CD8-positive, alpha-beta memory T cell (primary cell): ENCODE results near the gene CEACAM4. TPM values are rescaled to one million over a fixed set of nuclear protein-coding genes. Genes with fewer than 3 reads are reported as not detected.

ENCODE experiments used
- CTCF ChIA-PET: fragments of 350-600 bp; sonication (Branson Sonifier 250); formaldehyde crosslinking; loops from one replicate; lab custom pipeline; 2021; ENCODE audit warnings: antibody characterized with exemption; lab: Charles Lee
- POLR2A ChIA-PET: fragments of 350-600 bp; sonication (Branson Sonifier 250); formaldehyde crosslinking; loops from one replicate; lab custom pipeline; 2021; ENCODE audit warnings: antibody characterized with exemption; lab: Charles Lee
- DNase-seq, 5 donors: peaks; one replicate each; pipeline versions ENCODE4 v3.0.0 to v3.0.0-alpha.2; 2020 to 2022; ENCODE audit warnings: mixed read lengths in 1 of 5
- H3K27ac ChIP-seq: one replicate; pipeline ENCODE4 v1.7.0; 2013; ENCODE audit warnings: low read depth, mild to moderate bottlenecking, low read length, moderate library complexity
- H3K27me3 ChIP-seq: 2 replicates; pipeline ENCODE4 v1.7.0; 2013; ENCODE audit warnings: low read length, mild to moderate bottlenecking; ENCODE audit not compliant: insufficient read depth, poor library complexity, severe bottlenecking
- H3K36me3 ChIP-seq: 2 replicates; pipeline ENCODE4 v1.7.0; 2013; ENCODE audit warnings: mild to moderate bottlenecking, low read length, moderate library complexity; ENCODE audit not compliant: insufficient read depth
- H3K4me1 ChIP-seq: 2 replicates; pipeline ENCODE4 v1.7.0; 2013; ENCODE audit warnings: mild to moderate bottlenecking, low read length, moderate library complexity; ENCODE audit not compliant: insufficient read depth
- H3K4me3 ChIP-seq: 2 replicates; pipeline ENCODE4 v1.7.0; 2013; ENCODE audit warnings: mild to moderate bottlenecking, low read length
- H3K9me3 ChIP-seq: 2 replicates; pipeline ENCODE4 v1.7.0; 2013; ENCODE audit warnings: mild to moderate bottlenecking, low read length
- H3K27ac Mint-ChIP-seq, 8 donors: one replicate each; pipeline ENCODE4 v1.8.0; 2020 to 2021; ENCODE audit warnings: mixed read lengths in 8 of 8, mild to moderate bottlenecking in 6 of 8, inconsistent platforms in 3 of 8, moderate library complexity in 3 of 8
- H3K27me3 Mint-ChIP-seq, 2 donors: one replicate each; pipeline ENCODE4 v1.8.0; 2020 to 2021; ENCODE audit warnings: mixed read lengths in 2 of 2, mild to moderate bottlenecking in 1 of 2, moderate library complexity in 1 of 2
- H3K36me3 Mint-ChIP-seq, 3 donors: one replicate each; pipeline ENCODE4 v1.8.0; 2020 to 2021; ENCODE audit warnings: mixed read lengths in 3 of 3, inconsistent platforms in 1 of 3, mild to moderate bottlenecking in 1 of 3
- H3K4me1 Mint-ChIP-seq, 3 donors: one replicate each; pipeline ENCODE4 v1.8.0; 2020 to 2021; ENCODE audit warnings: mixed read lengths in 3 of 3, inconsistent platforms in 1 of 3, mild to moderate bottlenecking in 1 of 3
- H3K4me3 Mint-ChIP-seq, 7 donors: one replicate each; pipeline ENCODE4 v1.8.0; 2020 to 2021; ENCODE audit warnings: mixed read lengths in 7 of 7, mild to moderate bottlenecking in 6 of 7, moderate library complexity in 4 of 7, inconsistent platforms in 2 of 7
- H3K9me3 Mint-ChIP-seq, 5 donors: one replicate each; pipeline ENCODE4 v1.8.0; 2020 to 2022; ENCODE audit warnings: mixed read lengths in 5 of 5, mild to moderate bottlenecking in 3 of 5, moderate library complexity in 2 of 5, inconsistent platforms in 1 of 5
- polyA plus RNA-seq: library from polyadenylated mRNA; unstranded; fragments of 300-500 nt; fragmentation: Illumina TruSeq; gene quantifications from one replicate; pipeline ENCODE4 v1.2.3, GENCODE V29; 2021
- total RNA-seq, 2 experiments: library from RNA; stranded (reverse); gene quantifications; one replicate each; pipeline ENCODE4 v1.2.3, GENCODE V29; 2021

CEACAM4 gene
- total and polyA plus RNA-seq, 3 experiments from 2014 or later: not detected

DNA sequence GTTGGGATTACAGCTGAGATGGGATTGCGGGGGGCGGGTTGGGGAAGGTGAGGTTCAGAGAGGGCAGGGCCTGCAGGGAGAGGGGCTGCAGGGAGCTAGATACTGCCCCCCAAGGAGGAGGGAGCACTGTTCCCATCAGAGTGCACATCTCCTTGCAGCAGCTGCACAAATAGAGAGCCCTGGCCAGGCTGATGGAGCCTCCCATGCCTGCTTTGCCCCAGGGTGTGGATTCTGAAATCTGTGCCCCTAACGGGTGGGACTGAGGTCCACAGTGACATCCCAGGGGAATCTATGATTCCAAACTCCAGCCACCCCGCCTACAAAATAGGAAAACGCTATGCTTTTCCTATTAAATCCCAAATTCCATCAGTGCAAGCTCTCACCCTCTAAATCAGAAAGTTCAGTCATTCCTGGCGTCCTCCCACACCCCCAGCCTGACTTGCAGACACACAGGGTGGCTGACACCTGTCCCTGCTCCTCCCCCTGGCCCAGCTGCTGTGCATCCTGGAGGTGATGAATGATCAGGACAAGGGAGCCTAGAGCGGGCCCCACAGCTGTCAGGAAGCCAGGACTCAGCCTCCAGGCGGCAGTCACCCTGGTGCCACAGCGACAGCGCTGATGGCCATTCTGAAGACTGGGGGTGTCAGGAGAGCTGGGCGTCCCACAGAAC is 57.3 kb downstream of the CEACAM4 start:
- ChIA-PET POLR2A (interaction anchor here (1.3 to 1.8 kb wide), 2 partner anchors 11 to 24 kb away, joined by 4 to 5 read pairs; no protein-coding TSS in a partner anchor), CTCF (interaction anchor here (1.4 to 8.5 kb wide), 10 partner anchors 14 to 205 kb away, joined by 3 to 136 read pairs (median 13); partner anchors contain the start of gene DMAC2)
- Mint-ChIP-seq H3K4me3 (no peak overlapping the region), H3K27ac (peak overlapping the region in 3 of 8 donors; percentile 35 to 64 (median 57)), H3K4me1 (peaks cover 46 to 62% (median 53%) of the 10 kb centered on the region in 3 donors), H3K36me3 (peaks cover 0 to 49% (median 6%) of the 10 kb centered on the region in 3 donors), H3K27me3 (no peaks in the 10 kb centered on the region), H3K9me3 (no peaks in the 10 kb centered on the region)
- H3K36me3 ChIP-seq: no peaks in the 10 kb centered on the region
- no peak overlapping the region for H3K27ac ChIP-seq
- no peaks in the 10 kb centered on the region for H3K9me3 ChIP-seq
- H3K4me1 ChIP-seq: peaks cover 36% of the 10 kb centered on the region
- DNase-seq: no peak
- H3K27me3 ChIP-seq: no peaks in the 10 kb centered on the region
- H3K4me3 ChIP-seq: no peak overlapping the region

Other genes starting within 250 kb of the CEACAM4 start
- 10 to 100 TPM; 48.5 to 52.3 TPM for gene EXOSC5, start 229.7 kb downstream of the CEACAM4 start, total RNA-seq
- 49.5 TPM for gene EXOSC5, start 229.7 kb downstream of the CEACAM4 start, polyA plus RNA-seq
- 10 to 100 TPM; 18.5 to 23.5 TPM for gene BCKDHA, start 229.3 kb downstream of the CEACAM4 start, total RNA-seq
- 52.1 TPM for gene BCKDHA, start 229.3 kb downstream of the CEACAM4 start, polyA plus RNA-seq
- under 1 TPM; 0.66 to 0.91 TPM for gene B3GNT8, start 199.7 kb downstream of the CEACAM4 start, total RNA-seq
- 11.1 TPM for gene B3GNT8, start 199.7 kb downstream of the CEACAM4 start, polyA plus RNA-seq
- gene DMAC2, start 187.2 kb downstream of the CEACAM4 start, total RNA-seq: 10 to 100 TPM; 74.1 to 76.2 TPM
- gene DMAC2, start 187.2 kb downstream of the CEACAM4 start, polyA plus RNA-seq: 56.8 TPM
- not detected for gene ERICH4, start 183.9 kb downstream of the CEACAM4 start, total RNA-seq
- not detected for gene ERICH4, start 183.9 kb downstream of the CEACAM4 start, polyA plus RNA-seq
- 10 to 100 TPM; 26.8 to 29.2 TPM for gene CEACAM21, start 50.9 kb downstream of the CEACAM4 start, total RNA-seq
- gene CEACAM21, start 50.9 kb downstream of the CEACAM4 start, polyA plus RNA-seq: 46.6 TPM
- gene CEACAM7, start 61.2 kb upstream of the CEACAM4 start, total RNA-seq: not detected
- gene CEACAM7, start 61.2 kb upstream of the CEACAM4 start, polyA plus RNA-seq: not detected
- not detected for gene CEACAM5, start 81.6 kb upstream of the CEACAM4 start, total RNA-seq
- not detected for gene CEACAM5, start 81.6 kb upstream of the CEACAM4 start, polyA plus RNA-seq
- not detected for gene CEACAM6, start 128.5 kb upstream of the CEACAM4 start, total RNA-seq
- gene CEACAM6, start 128.5 kb upstream of the CEACAM4 start, polyA plus RNA-seq: not detected
- gene CEACAM3, start 169.5 kb upstream of the CEACAM4 start, total RNA-seq: not detected
- not detected for gene CEACAM3, start 169.5 kb upstream of the CEACAM4 start, polyA plus RNA-seq
- not detected for gene LYPD4, start 217.6 kb upstream of the CEACAM4 start, total RNA-seq
- not detected for gene LYPD4, start 217.6 kb upstream of the CEACAM4 start, polyA plus RNA-seq
- gene DMRTC2, start 218.0 kb upstream of the CEACAM4 start, total RNA-seq: not detected
- gene DMRTC2, start 218.0 kb upstream of the CEACAM4 start, polyA plus RNA-seq: not detected
- gene RPS19, start 233.2 kb upstream of the CEACAM4 start, total RNA-seq: 1,000 to 10,000 TPM; 3,036 to 3,142 TPM
- gene RPS19, start 233.2 kb upstream of the CEACAM4 start, polyA plus RNA-seq: 6,195 TPM